Psoas muscle (tissue), 8 donors: Measurements from ENCODE around the gene ABCB8. TPM values are rescaled to one million over a fixed set of nuclear protein-coding genes. Genes with fewer than 3 reads are reported as not detected.

ENCODE experiments used
- ATAC-seq, 4 donors: fragments of 200-7000 bp; cut with Tn5 transposase; one replicate each; pipeline ENCODE4 v1.9.1; 2020; ENCODE audit warnings: moderate library complexity in 3 of 4, mild to moderate bottlenecking in 2 of 4
- DNase-seq, 2 donors: peaks; one replicate each; pipeline ENCODE4 v3.0.0-alpha.2; 2020
- H3K27ac ChIP-seq: fragments of 200-600 bp; one replicate; pipeline ENCODE4 v1.8.0; 2022
- H3K27me3 ChIP-seq, 3 donors: fragments of 200-600 bp in 1 of 3; one replicate each; pipeline versions ENCODE4 v1.6.1 to v1.8.0; 2013 to 2022; ENCODE audit warnings: low read length in 2 of 3, mild to moderate bottlenecking in 2 of 3, moderate library complexity in 1 of 3; ENCODE audit not compliant: insufficient read depth in 3 of 3
- H3K36me3 ChIP-seq, 2 donors: fragments of 200-600 bp in 1 of 2; one replicate each; pipeline versions ENCODE4 v1.6.1 to v1.8.0; 2013 to 2022; ENCODE audit warnings: low read depth in 1 of 2, mild to moderate bottlenecking in 1 of 2, moderate library complexity in 1 of 2; ENCODE audit not compliant: insufficient read depth in 1 of 2
- H3K4me1 ChIP-seq: fragments of 200-600 bp; one replicate; pipeline ENCODE4 v1.8.0; 2022
- H3K4me3 ChIP-seq: fragments of 200-600 bp; one replicate; pipeline ENCODE4 v1.8.0; 2022; ENCODE audit warnings: mild to moderate bottlenecking
- H3K9me3 ChIP-seq: fragments of 200-600 bp; one replicate; pipeline ENCODE4 v1.8.0; 2022
- WGBS, 3 donors: extraction: QIAGEN DNeasy Blood & Tissue Kit; methylation state at CpG; one replicate each; pipeline versions ENCODE4 v1.1.6 to v1.1.7; 2013; 5-methylcytosine and 5-hydroxymethylcytosine counted together
- intact Hi-C, 2 donors: fragments of 100-400 bp; cut with DNase I; formaldehyde crosslinking; loops; one replicate each; pipeline versions ENCODE4 v1.11.0 to v1.14.2; 2022
- polyA plus RNA-seq, 3 donors: library from polyadenylated mRNA; stranded (reverse); fragments of 200-250 nt; gene quantifications; one replicate each; pipeline ENCODE4 v1.2.3, GENCODE V29; 2013
- total RNA-seq, 4 donors: library from RNA; stranded (reverse); fragmentation: NEBNext Ultra II Directional in 2 of 4; extraction: Animal tissue kit (Norgen Biotek cat#: 25700) in 2 of 4; gene quantifications; one replicate each; pipeline versions ENCODE4 v1.2.1 to v1.2.4, GENCODE V29; 2021 to 2023
- TF ChIP-seq, protein P1 (sequence below): fragments of 200-600 bp; IDR thresholded peaks from one replicate; pipeline ENCODE4 v1.8.0; 2022; ENCODE audit warnings: antibody characterized with exemption
- donor health status: healthy with polysubstance abuse.
- donor health status: DM: no; HTN: no; CAD: no; lungs with moderate emphysema.
- donor health status: Bipolar disorder and iron deficiency.
- donor health status: healthy.
- donor health status: DM: yes; HTN: yes; CAD: no.
- donor health status: DM: no; HTN: no; CAD: no.
- donor health status: DM: no; HTN: no; CAD: no.
- donor health status: DM: yes; HTN: yes; CAD: no.

Gene ABCB8
- total and polyA plus RNA-seq, 7 donors = 9.3 to 20.7 (median 16.6) TPM

DNA sequence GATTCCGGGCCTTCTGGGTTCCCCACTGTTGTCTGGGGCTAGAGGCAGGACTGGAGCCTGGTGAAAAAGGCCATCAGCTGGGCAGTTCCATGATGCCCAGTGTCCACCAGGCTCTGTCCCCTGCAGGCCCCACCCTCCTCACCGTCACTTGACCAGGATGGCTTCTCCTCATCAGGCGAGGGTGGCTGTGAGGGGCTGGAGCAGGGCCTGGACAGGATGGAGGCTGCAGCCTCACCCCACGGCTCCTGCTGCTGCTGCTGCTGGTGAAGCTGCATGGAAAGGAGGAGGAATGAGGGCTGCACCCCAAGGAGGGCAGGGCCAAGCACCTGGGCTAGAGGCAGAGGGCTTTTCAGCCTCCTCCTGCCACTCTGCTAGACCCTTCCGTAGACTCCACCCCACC is 12.3 kb upstream of the ABCB8 start:
- Histone ChIP-seq H3K4me1 (peaks cover 8% of the 10 kb centered on the region), H3K4me3 (no peak overlapping the region), H3K27me3 (peaks cover 0 to 78% (median 15%) of the 10 kb centered on the region in 3 donors), H3K36me3 (no peaks in the 10 kb centered on the region), H3K27ac (no peak overlapping the region), H3K9me3 (no peaks in the 10 kb centered on the region)
- ATAC-seq (no peak), DNase-seq (no peak)
- 72 to 84% (median 81%) methylated on average over 5 of the region's 5 CpGs for WGBS, 3 donors
- TF ChIP-seq, protein P1, sequence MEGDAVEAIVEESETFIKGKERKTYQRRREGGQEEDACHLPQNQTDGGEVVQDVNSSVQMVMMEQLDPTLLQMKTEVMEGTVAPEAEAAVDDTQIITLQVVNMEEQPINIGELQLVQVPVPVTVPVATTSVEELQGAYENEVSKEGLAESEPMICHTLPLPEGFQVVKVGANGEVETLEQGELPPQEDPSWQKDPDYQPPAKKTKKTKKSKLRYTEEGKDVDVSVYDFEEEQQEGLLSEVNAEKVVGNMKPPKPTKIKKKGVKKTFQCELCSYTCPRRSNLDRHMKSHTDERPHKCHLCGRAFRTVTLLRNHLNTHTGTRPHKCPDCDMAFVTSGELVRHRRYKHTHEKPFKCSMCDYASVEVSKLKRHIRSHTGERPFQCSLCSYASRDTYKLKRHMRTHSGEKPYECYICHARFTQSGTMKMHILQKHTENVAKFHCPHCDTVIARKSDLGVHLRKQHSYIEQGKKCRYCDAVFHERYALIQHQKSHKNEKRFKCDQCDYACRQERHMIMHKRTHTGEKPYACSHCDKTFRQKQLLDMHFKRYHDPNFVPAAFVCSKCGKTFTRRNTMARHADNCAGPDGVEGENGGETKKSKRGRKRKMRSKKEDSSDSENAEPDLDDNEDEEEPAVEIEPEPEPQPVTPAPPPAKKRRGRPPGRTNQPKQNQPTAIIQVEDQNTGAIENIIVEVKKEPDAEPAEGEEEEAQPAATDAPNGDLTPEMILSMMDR = no peak
- intact Hi-C loops = no loop called here

DNA sequence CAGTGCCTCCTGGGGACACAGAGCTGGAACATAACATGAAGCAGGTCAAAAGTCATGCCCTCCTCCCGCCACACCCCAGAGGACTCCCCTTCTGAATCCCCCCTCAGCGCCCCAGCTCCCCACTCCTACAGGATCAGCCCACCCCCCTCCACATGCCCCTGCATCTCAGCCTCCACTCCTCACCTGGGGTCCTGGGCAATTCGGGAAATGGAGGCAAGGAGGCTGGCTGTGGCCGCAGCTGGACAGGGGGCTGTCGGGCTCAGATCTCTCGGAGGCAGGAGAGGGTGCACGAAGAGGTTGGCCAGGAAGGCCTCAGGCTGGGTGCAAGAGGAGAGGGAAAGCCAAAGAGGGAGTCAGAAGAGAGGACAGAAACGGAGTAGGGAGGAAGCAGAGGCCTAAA is 11.7 kb upstream of the ABCB8 start:
- TF ChIP-seq, protein P1 = no peak
- WGBS, 3 donors = 83 to 89% (median 85%) methylated on average over 8 of the region's 8 CpGs
- Histone ChIP-seq H3K27ac (no peak overlapping the region), H3K27me3 (peaks cover 0 to 78% (median 15%) of the 10 kb centered on the region in 3 donors), H3K4me3 (no peak overlapping the region), H3K36me3 (no peaks in the 10 kb centered on the region), H3K4me1 (peaks cover 8% of the 10 kb centered on the region), H3K9me3 (no peaks in the 10 kb centered on the region)
- DNase-seq = no peak
- no peak for ATAC-seq
- intact Hi-C loops = no loop called here

DNA sequence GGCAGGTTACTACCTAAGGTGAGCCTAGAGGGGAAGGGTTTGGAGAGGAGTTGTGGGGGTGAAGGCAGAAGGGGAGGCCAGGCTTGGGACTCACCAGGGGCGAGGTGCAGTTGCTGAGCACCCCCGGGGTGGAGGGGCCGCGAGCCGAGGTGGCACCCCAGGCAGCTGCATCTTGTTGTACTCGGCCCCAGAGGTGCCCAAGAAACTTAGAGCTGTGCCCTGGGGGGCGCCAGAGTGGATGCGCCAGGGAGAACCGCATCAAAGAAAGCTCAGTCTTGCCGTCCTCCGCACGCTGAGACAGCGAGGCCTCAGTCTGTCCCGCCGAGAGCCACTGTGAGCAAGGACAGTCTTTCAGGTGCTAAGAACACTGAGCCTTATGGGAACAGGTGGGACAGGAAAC is 11.3 kb upstream of the ABCB8 start:
- peaks cover 8% of the 10 kb centered on the region for H3K4me1 ChIP-seq

GRCh38 chr7:151017370-151017952 is 10.8 kb upstream of the ABCB8 start:
- Histone ChIP-seq H3K27ac (no peak overlapping the region), H3K27me3 (peaks cover 0 to 71% (median 10%) of the 10 kb centered on the region in 3 donors), H3K4me1 (peaks cover 8% of the 10 kb centered on the region), H3K9me3 (no peaks in the 10 kb centered on the region), H3K36me3 (no peaks in the 10 kb centered on the region), H3K4me3 (no peak overlapping the region)
- ATAC-seq = no peak
- 40 to 49% (median 46%) methylated on average over 13 of the region's 13 CpGs for WGBS, 3 donors
- DNase-seq = no peak
- intact Hi-C loops = no loop called here
- TF ChIP-seq, protein P1 = no peak

More for the DNA sequence above, 11.3 kb upstream of the ABCB8 start:
- DNase-seq = no peak
- TF ChIP-seq, protein P1 = no peak
- H3K27me3 ChIP-seq = peaks cover 0 to 76% (median 13%) of the 10 kb centered on the region in 3 donors
- no peaks in the 10 kb centered on the region for H3K36me3 ChIP-seq
- 84 to 88% (median 85%) methylated on average over 14 to 15 of the region's 15 CpGs for WGBS, 3 donors
- H3K9me3 ChIP-seq = no peaks in the 10 kb centered on the region
- no peak overlapping the region for H3K27ac ChIP-seq
- no peak for ATAC-seq
- intact Hi-C loops = no loop called here
- no peak overlapping the region for H3K4me3 ChIP-seq

DNA sequence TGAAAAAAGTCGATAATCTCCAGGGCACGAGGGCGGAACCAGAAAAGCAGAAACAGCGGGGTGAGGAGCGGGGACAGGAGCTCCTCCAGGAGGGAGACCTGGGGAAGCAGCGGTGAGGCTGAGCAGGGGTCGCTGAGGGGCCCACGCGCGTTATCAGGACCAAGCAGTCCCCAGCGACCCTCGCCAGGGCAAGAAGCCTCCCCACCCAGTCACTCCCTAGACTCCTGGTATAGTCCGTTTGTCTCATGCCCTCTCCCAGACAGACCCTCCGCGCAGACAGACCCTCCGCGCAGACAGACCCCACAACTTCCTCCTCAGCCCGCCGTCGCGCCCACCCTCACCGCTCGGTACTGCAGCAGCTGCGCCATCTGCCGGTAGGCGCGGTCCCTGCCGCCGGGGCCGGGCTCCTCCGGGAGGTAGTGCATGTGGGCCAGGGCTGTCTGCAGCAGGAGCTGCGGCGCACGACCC is 10.3 kb upstream of the ABCB8 start:
- Histone ChIP-seq H3K9me3 (no peaks in the 10 kb centered on the region), H3K36me3 (no peaks in the 10 kb centered on the region), H3K4me1 (peaks cover 8% of the 10 kb centered on the region), H3K4me3 (peak overlapping the region; percentile 51), H3K27me3 (peaks cover 0 to 66% (median 6%) of the 10 kb centered on the region in 3 donors), H3K27ac (no peak overlapping the region)
- peak; percentile 69 to 85 for DNase-seq
- 3 to 4% (median 4%) methylated on average over 34 of the region's 34 CpGs for WGBS, 3 donors
- peak; percentile 64 to 84 (median 74) for ATAC-seq
- TF ChIP-seq, protein P1 = peak; percentile 87
- intact Hi-C loops = no loop called here
